Urothelium cell line (cell line): ENCODE data around the gene TOMM40L.
"Not testable (repeated sequence)": the region's sequence is repeated elsewhere in the genome, so short reads cannot be mapped to it uniquely, and the experiment has no call there.

ENCODE experiments used
- DNase-seq: peaks from one replicate; pipeline ENCODE4 v3.0.0; 2011; ENCODE audit warnings: low spot score, mixed read lengths
- FAIRE-seq: peaks from 2 replicates; lab custom pipeline; 2011; peaks lifted over from hg19 to GRCh38; lab: Jason Lieb, UNC

TOMM40L gene

DNA sequence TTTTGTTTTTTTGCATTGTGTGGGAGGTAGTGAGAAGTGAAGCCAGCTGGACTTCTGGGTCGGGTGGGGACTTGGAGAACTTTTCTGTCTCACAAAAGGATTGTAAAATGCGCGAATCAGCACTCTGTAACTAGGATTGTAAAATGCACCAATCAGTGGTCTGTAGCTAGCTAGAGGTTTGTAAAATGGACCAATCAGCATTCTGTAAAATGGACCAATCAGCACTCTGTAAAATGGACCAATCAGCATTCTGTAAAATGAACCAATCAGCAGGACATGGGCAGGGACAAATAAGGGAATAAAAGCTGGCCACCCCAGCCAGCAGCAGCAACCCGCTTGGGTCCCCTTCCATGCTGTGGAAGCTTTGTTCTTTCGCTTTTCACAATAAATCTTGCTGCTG, 24.2 kb downstream of the TOMM40L start:
- DNase-seq, FAIRE-seq: not testable (repeated sequence)

GRCh38 chr1:161250829-161251228, 25.0 kb downstream of the TOMM40L start:
- FAIRE-seq, result no peak
- no peak for DNase-seq

- FAIRE-seq, result no peak
- no peak for DNase-seq
These were observed 25.7 kb downstream of the TOMM40L start for GRCh38 chr1:161251579-161251978.

GRCh38 chr1:161255302-161255701, 29.4 kb downstream of the TOMM40L start:
- not testable (repeated sequence) for DNase-seq, FAIRE-seq

GRCh38 chr1:161255955-161256520, 30.2 kb downstream of the TOMM40L start:
- not testable (repeated sequence) for DNase-seq, FAIRE-seq

- FAIRE-seq, DNase-seq: not testable (repeated sequence)
These were observed 31.2 kb downstream of the TOMM40L start for GRCh38 chr1:161257109-161257508.

GRCh38 chr1:161258439-161259344, 32.8 kb downstream of the TOMM40L start, which contains the start of gene PCP4L1:
TSS of gene PCP4L1 (plus strand) at chr1:161258745. CDS start at chr1:161258975, 230 bp downstream.
- no peak for FAIRE-seq
- no peak for DNase-seq

DNA sequence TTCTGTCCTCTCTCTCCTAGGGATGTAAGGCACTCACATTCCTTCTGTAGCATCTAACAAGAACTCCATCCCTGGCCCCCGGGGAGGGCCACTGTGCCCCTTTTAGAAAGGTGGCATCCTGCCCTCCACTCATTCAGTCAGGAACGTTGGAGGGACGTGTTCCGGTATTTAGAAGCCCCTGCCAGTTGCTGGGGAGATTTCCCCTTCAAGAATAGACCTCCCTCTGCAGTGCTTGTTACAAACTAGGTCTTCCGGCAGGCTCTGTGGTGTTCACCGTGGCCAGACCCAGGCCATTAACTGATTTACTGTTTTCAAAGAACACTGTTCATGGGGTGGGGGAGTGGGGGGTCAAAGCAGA, 33.5 kb downstream of the TOMM40L start:
- no peak for DNase-seq
- FAIRE-seq, result no peak

DNA sequence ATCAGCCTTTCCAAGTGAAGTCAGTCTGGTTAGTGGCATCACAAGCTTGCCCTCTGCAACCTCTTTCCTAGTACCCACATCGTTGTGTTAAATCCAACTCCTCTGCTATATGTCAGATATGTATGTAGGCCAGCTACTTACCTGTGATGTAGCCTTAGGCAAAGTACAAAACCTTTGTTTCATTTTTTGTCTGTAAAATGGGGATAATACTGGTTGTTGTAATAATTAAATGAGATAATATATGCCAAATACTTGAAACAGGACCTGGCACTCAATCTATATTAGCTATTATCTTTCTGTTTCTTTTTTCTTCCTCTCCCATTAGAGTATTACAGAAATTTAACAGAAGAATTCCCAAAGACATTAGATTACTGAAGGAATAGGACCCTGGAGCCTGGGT, 33.9 kb downstream of the TOMM40L start:
- no peak for DNase-seq
- FAIRE-seq, result no peak

- FAIRE-seq (no peak), DNase-seq (no peak)
These were observed 34.8 kb downstream of the TOMM40L start for GRCh38 chr1:161260376-161261260.

DNA sequence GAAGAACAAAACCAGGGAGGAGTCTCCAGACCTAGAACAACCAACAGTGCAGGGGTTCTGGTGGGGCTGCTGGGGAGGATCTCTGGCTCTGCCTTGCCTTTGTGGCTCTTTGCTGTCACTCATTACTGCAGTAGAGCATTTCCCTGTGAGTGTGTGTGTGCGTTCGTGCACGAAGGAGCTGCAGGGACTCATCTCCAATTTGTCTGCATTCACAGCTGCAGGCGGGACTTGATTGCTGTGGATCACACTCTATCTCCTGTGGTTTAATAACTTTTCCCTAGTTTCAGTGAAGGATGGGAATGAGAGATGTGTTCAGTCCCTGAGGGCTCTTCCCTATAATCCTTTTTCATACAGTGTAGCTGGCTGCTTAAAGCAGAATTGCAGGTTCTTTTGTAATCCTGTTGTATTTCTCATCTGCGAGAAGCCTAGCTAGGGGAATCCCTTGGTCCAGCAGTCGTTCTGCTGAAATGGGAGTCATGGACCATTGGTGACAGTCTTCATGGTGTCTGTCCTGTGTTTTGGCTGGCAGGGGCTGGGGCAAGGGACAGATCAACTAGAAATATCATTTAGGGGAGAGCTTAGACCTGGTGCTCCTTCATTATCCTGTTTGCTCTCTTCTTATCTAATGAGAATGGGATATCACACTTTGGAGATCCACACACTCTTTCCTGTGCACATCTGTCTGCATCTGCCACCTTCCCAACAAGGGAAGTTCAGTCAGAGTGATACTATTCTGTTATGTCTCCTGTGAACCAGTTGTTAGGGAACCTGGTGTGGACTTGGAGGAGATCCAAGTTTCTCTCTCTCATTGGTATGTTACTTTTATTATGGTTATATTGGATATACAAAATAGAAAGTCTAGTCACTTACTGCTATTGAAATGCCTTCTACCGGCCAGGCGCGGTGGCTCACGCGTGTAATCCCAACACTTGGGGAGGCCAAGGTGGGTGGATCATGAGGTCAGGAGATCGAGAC, 35.7 kb downstream of the TOMM40L start:
- FAIRE-seq (no peak), DNase-seq (no peak)

- no peak for DNase-seq
- no peak for FAIRE-seq
These were observed 39.4 kb downstream of the TOMM40L start for GRCh38 chr1:161265305-161265704.

DNA sequence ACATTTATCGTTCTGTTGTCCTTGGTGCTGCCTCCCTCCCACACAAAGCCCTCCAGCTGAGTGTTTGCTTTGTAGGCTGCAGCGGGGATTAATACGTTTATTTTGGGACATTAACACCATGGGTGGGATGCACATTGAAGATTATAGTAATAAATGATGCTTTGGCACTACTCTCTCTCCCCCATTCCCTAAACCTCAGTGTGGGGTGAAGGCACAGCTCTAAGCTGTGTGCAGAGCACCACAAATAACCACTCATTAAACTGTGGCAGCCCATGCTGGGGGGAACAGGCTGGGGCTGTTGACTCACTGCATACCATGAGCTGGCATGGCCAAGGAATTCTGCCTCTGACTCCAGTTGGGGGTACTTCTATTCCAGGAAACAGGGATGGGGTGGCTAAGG, 40.3 kb downstream of the TOMM40L start:
- DNase-seq, result peak; percentile 50
- no peak for FAIRE-seq

GRCh38 chr1:161266836-161267235, 41.0 kb downstream of the TOMM40L start:
- FAIRE-seq (no peak), DNase-seq (no peak)

DNA sequence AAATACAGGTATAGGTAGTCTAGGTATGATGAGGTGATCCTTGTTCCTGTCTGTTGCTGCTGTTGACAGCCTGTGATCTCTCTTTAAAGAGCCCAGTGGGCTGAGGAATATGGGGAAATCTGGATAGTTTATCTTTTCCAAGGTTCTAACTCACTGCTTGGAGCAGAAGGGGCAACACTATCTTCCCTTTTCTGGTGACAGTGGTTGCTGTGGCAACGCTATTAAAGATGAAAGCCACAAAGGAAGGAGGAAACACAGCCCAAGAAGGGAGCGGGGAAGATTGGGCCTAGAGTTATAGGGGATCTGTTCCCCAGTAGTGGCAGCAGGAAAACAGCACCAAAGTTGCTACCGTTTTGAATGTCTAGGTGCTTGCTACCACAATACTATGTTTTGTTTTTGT, 41.5 kb downstream of the TOMM40L start:
- FAIRE-seq, result no peak
- no peak for DNase-seq

DNA sequence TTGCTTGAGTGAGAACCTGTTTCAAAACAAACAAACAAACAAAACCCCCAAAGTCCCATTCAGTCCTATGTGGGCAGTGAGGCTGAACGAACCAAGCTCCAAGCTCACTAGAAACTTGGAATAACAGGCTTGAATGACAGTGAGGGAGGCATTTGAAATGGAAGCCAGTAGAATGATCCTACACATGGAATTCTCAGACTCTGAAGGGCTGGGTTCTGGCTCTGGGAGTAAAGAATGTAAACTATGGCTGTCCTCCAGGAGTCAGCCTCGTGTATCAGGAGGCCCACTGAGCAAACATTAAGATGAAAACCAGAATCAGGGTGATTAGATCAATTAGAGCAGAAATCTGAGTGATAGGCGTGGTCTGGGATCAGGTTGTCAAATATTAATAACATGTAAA, 47.5 kb downstream of the TOMM40L start:
- no peak for FAIRE-seq
- DNase-seq, result no peak

DNA sequence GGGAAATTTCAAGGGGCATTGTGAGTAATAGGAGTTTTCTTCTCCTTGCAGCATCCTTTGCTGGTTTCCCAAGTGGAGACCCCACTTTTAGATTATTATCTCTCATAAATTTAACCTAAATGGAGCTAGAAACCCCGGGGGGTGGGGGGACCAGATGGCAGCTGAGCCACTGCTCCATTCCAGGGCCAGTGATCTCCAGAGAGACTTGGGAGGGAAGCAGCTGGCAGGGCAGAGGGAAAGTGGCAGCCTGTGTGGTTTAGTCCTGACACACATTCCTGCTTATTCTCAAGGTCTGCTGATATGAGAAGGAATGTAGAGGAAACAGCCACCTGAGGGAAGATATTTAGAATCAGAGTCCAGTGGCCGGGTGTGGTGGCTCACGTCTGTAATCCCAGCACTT, 49.0 kb downstream of the TOMM40L start:
- no peak for DNase-seq
- no peak for FAIRE-seq
